ENCODE data around the gene C16orf92.

C16orf92 gene

DNA sequence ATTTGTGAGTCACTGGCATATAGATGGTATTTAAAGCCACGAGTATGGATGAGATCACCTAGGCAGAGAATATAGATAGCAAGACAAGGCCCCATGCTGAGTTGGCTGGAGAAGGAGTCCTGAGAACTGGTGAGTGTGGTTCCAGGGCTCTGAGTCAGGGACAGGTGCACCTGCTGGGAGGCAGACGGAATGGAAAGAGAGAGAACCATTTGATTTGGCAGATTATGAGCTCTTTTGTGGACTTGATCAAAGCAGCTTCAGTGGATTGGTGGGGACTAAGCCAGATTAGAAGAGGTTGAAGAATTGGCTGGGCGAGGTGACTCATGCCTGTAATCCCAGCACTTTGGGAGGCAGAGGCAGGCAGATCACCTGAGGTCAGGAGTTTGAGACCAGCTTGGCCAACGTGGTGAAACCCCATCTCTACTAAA, 4.3 kb upstream of the C16orf92 start:
- H3K4me1 ChIP-seq (ENCODE audit: insufficient read depth, low read length, poor library complexity, severe bottlenecking), result peaks cover 4% of the 10 kb centered on the region
- no peaks in the 10 kb centered on the region for H3K9me3 ChIP-seq (ENCODE audit: insufficient read depth, low read depth, low read length)
- no peaks in the 10 kb centered on the region for H3K27me3 ChIP-seq (ENCODE audit: insufficient read depth, low read length, poor library complexity, severe bottlenecking)
- H3F3A ChIP-seq (ENCODE audit: low read depth), result no peaks in the 10 kb centered on the region
- no peaks in the 10 kb centered on the region for H3K36me3 ChIP-seq (ENCODE audit: insufficient read depth, low read length)
- TF ChIP-seq, protein P1, sequence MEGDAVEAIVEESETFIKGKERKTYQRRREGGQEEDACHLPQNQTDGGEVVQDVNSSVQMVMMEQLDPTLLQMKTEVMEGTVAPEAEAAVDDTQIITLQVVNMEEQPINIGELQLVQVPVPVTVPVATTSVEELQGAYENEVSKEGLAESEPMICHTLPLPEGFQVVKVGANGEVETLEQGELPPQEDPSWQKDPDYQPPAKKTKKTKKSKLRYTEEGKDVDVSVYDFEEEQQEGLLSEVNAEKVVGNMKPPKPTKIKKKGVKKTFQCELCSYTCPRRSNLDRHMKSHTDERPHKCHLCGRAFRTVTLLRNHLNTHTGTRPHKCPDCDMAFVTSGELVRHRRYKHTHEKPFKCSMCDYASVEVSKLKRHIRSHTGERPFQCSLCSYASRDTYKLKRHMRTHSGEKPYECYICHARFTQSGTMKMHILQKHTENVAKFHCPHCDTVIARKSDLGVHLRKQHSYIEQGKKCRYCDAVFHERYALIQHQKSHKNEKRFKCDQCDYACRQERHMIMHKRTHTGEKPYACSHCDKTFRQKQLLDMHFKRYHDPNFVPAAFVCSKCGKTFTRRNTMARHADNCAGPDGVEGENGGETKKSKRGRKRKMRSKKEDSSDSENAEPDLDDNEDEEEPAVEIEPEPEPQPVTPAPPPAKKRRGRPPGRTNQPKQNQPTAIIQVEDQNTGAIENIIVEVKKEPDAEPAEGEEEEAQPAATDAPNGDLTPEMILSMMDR (conservative IDR thresholded peaks at IDR 0.05; ENCODE audit: low read length), result no peak
- no peak for TF ChIP-seq EZH2phosphoT487 (IDR thresholded peaks at IDR 0.05; ENCODE audit: borderline replicate concordance)
- H3K79me2 ChIP-seq (ENCODE audit: insufficient read depth, low read length), result no peaks in the 10 kb centered on the region
- H4K20me1 ChIP-seq (ENCODE audit: insufficient read depth, low read length, poor library complexity, severe bottlenecking), result no peaks in the 10 kb centered on the region
- H3K4me3 ChIP-seq (ENCODE audit: low read length, poor library complexity, severe bottlenecking), result no peak overlapping the region
- H3K4me2 ChIP-seq (ENCODE audit: low read depth, low read length, poor library complexity, severe bottlenecking), result no peak overlapping the region
- no peaks in the 10 kb centered on the region for H3K9me2 ChIP-seq (replicated peaks; ENCODE audit: low read depth, low read length)
- no peak overlapping the region for H2AFZ ChIP-seq (ENCODE audit: low read length)
- no peak overlapping the region for H3K9ac ChIP-seq (ENCODE audit: low read depth, low read length, poor library complexity, severe bottlenecking)

DNA sequence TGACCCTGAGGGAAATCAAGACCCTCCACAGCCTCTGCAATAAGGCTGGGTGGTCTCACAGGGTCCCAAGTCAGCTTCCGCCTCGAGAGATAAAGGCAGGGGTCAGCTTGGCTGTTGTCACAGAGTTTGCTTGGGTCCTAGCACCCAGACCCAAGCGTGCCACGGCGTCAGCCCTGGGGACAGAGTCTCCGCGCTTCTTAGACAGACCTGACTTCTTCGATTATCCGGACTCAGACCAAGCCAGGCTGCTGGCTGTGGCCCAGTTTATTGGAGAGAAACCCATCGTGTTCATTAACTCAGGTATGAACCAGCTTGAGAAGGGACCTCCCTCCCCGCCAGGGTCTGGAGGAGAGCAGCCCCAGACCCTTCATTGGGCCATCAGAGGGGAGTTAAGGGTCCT, 588 bp downstream of the C16orf92 start:
- no peak overlapping the region for H3K9ac ChIP-seq (ENCODE audit: low read depth, low read length, poor library complexity, severe bottlenecking)

DNA sequence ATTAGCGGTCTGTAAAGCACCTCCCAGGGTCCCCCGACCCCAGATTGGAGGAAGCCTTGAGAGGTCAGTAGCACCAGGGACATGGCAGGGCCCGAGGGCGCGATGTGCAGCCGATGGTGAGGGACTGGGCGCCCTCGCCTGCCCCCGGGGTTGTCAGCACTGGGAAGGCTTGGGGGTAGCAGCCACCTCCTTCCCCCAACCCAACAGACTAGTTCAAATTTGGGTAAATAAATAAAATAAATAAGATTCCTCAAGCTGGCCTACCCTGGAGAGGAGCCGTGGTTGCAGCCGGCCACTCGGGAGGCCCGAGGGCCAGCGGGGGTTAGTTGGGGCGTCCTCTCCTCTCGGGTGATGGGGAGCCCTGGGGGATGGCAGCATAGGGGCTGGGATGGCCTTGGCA, 1.5 kb downstream of the C16orf92 start:
- Histone ChIP-seq H3K4me2 (ENCODE audit: low read depth, low read length, poor library complexity, severe bottlenecking) (no peak overlapping the region), H3K79me2 (ENCODE audit: insufficient read depth, low read length) (no peaks in the 10 kb centered on the region), H3K9me2 (replicated peaks; ENCODE audit: low read depth, low read length) (no peaks in the 10 kb centered on the region), H3K4me3 (ENCODE audit: low read length, poor library complexity, severe bottlenecking) (no peak overlapping the region), H3K9me3 (ENCODE audit: insufficient read depth, low read depth, low read length) (no peaks in the 10 kb centered on the region), H3K27me3 (ENCODE audit: insufficient read depth, low read length, poor library complexity, severe bottlenecking) (no peaks in the 10 kb centered on the region), H3K4me1 (ENCODE audit: insufficient read depth, low read length, poor library complexity, severe bottlenecking) (peaks cover 4% of the 10 kb centered on the region), H3K9ac (ENCODE audit: low read depth, low read length, poor library complexity, severe bottlenecking) (no peak overlapping the region), H4K20me1 (ENCODE audit: insufficient read depth, low read length, poor library complexity, severe bottlenecking) (no peaks in the 10 kb centered on the region), H2AFZ (ENCODE audit: low read length) (no peak overlapping the region), H3F3A (ENCODE audit: low read depth) (no peaks in the 10 kb centered on the region), H3K36me3 (ENCODE audit: insufficient read depth, low read length) (no peaks in the 10 kb centered on the region)
- no peak for TF ChIP-seq EZH2phosphoT487 (IDR thresholded peaks at IDR 0.05; ENCODE audit: borderline replicate concordance)
- TF ChIP-seq, protein P1 (conservative IDR thresholded peaks at IDR 0.05; ENCODE audit: low read length), result no peak

More for the DNA sequence above, 588 bp downstream of the C16orf92 start:
- TF ChIP-seq, protein P1 (conservative IDR thresholded peaks at IDR 0.05; ENCODE audit: low read length), result no peak
- no peak for TF ChIP-seq EZH2phosphoT487 (IDR thresholded peaks at IDR 0.05; ENCODE audit: borderline replicate concordance)
- Histone ChIP-seq H3F3A (ENCODE audit: low read depth) (no peaks in the 10 kb centered on the region), H4K20me1 (ENCODE audit: insufficient read depth, low read length, poor library complexity, severe bottlenecking) (no peaks in the 10 kb centered on the region), H3K9me2 (replicated peaks; ENCODE audit: low read depth, low read length) (no peaks in the 10 kb centered on the region), H3K4me1 (ENCODE audit: insufficient read depth, low read length, poor library complexity, severe bottlenecking) (peaks cover 4% of the 10 kb centered on the region), H3K4me2 (ENCODE audit: low read depth, low read length, poor library complexity, severe bottlenecking) (no peak overlapping the region), H2AFZ (ENCODE audit: low read length) (no peak overlapping the region), H3K36me3 (ENCODE audit: insufficient read depth, low read length) (no peaks in the 10 kb centered on the region), H3K4me3 (ENCODE audit: low read length, poor library complexity, severe bottlenecking) (no peak overlapping the region), H3K79me2 (ENCODE audit: insufficient read depth, low read length) (no peaks in the 10 kb centered on the region), H3K27me3 (ENCODE audit: insufficient read depth, low read length, poor library complexity, severe bottlenecking) (no peaks in the 10 kb centered on the region), H3K9me3 (ENCODE audit: insufficient read depth, low read depth, low read length) (no peaks in the 10 kb centered on the region)

Measured in Loucy (cell line).